HG02571 (cell line): ENCODE measurements around the gene USP31.

Experiments
- ATAC-seq: cut with Tn5 transposase; IDR thresholded peaks from one replicate; pipeline ENCODE4 v1.9.1; 2021; ENCODE audit warnings: mild to moderate bottlenecking, moderate library complexity; ENCODE audit not compliant: unreplicated experiment

USP31 gene

GRCh38 chr16:23137256-23137655, 12.0 kb downstream of the USP31 start:
- ATAC-seq, result no peak

DNA sequence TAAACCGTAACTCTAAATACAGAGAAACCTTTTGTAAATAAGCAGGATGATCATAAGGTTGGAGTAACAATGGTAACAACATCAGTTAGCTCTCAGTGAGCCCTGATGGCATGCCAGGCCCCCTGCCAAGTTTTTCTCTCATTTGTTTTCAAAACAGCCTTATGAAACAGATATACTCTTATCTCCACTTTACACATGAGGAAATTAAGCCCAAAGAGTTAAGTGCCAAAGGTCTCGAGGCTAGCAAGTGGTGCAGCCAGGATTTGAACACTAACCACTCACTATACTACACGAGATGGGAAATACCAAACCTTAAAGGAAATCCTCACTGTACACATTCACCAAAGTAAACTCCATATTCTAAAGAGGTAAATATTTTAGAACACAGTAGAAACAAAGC, 15.0 kb downstream of the USP31 start:
- ATAC-seq, result no peak

DNA sequence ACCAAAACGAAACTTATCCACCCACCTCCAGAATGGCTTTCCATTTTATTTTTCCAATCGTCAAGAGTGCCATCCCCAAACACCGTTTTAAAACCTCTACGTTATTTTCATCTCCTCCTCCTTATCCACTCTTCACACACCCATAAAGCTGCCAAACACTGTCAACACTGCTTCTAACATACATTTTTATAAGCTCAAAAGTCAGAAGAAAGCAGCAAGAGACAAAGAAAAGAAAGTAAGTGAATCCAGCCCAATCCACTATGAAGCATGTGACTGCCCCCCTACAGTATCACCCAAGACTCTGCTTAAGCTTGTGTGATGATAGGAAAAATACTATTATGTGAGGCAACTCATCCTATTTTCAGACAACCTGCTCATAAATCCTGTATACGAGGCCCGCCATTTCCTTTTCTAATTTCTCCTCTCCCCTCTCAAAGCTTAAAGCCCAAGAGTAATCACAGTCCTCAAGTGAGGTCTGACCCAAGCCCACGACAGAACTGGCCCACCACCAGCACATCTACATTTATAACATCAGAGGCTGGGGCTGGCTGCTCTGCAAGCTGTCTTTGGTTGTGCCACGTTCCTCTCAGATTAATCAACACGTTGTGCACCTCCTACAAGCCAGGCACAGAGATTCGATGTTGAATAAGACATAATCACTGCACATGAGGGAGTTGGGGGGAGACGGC, 16.3 kb downstream of the USP31 start:
- no peak for ATAC-seq

DNA sequence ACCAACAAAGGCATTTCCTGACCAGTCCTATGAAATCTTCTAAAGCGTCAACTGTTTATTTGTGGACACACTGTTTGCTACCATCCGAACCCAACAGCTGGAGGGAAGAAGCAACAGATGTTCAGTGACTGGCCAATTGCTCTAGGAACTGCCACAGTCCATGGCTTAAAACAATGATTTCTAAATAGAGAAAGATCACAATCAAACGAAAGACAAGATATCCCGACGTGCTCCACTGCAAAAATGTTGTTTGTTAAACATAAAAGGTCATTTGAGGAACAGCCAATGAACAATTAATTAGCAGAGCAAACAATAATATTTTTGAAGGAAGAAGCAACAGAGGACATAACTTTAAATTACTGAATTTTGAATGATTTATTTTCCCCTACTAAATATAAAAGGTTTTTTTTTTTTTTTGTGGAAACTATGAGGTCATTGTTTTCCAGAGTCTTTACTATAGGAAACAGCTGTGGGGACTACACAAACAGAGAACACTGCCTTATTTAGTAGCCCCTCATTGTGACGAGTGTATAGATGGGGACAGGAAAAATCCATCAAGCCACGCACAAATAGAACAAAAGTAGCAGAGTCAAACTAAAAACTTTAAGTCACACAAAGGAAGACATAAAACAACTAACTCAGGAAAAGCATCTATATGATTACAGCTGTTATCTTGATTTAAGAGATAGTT, 17.2 kb downstream of the USP31 start:
- ATAC-seq, result no peak

DNA sequence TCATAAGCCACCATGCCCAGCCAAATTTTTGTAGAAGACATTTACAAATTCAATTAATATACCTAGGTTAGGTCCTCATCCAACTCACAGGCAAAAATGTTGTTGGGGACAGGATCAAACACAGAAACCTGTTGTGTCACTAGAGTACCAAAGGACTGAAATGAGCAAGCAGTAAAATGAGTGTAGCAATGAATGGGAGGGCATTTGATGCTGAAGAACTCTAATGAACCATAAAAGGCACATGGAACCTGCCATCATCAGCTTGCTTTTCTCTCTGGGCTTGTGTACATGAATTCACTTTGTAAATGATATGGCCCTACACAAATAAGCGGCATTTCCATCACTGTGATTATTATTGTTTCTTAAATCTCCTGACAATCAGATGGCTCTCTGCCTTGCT, 17.8 kb downstream of the USP31 start:
- ATAC-seq, result no peak

DNA sequence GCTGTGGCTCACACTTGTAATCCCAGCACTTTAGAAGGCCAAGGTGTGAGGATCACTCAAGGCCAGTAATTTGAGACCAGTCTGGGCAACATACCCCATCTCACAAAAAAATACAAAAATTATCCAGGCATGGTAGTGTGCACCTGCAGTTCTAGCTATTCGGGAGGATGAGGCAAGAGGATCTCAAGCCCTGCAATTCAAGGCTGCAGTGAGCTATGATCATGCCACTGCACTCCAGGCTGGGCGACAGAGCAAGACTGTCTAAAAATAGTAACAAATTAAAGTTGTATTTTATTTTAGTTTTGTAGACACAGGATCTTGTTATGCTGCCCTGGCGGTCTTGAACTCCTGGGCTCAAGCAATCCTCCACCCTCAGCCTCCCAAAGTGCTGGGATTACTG, 18.2 kb downstream of the USP31 start:
- no peak for ATAC-seq

DNA sequence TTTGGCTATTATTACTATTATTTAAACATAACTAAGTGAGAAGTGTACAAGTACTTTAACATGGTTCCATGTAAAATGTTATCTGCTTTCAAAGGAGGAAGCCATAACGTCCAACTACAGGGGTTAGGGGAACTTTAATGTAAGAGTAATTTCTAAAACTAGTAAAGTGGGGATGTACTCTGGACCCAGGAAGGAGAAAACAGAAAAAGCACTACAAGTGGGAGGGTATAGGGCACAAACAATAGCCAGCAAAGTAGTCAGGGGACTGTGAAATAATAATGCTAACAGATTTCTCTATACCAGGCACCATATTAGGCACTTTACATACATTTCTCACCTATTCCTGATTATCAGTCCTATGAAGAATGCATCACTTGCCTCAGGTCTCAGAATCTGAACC, 19.6 kb downstream of the USP31 start:
- no peak for ATAC-seq

- no peak for ATAC-seq
Measured at GRCh38 chr16:23128056-23128455, 21.2 kb downstream of the USP31 start.

GRCh38 chr16:23125277-23125676, 24.0 kb downstream of the USP31 start:
- no peak for ATAC-seq

- no peak for ATAC-seq
Measured at GRCh38 chr16:23124315-23124714, 24.9 kb downstream of the USP31 start.

- ATAC-seq, result no peak
Measured at GRCh38 chr16:23122144-23122543, 27.1 kb downstream of the USP31 start.

DNA sequence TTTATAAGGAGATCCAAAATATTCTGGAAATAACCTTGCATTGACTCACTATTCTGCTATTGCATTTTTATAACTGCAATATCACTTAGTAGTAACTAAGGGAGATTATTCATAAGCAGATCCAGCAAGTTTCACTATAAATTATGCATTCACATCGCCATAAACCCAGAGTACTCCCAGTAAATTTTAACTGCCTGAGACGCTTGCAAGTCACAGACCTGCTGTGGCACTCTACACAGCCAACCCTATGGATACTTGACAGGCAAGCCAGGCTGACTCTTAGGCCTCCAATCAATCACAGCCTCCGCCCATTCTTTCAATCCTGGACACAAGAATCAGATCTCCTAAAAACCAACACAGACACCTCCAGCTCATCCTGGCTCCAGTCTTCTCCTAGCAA, 28.2 kb downstream of the USP31 start:
- ATAC-seq, result no peak

DNA sequence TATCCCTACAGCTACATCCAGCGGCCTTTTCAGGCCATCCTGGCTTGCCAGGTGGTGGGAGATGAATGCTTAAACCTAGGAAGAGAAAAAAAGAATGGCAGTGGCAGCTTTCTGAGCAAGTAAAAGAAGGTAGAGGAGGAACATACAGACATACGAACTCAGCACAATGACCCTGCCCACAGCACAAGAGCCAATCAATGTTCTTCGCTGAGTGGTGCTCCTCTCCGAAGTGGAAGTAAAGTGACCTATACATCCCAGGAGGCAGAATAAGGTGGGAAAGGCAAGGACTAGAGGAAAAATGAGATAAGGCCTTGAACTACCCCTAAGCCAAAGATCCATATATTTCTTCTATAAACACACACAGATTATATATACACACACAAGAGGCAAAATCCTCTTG, 28.7 kb downstream of the USP31 start:
- no peak for ATAC-seq

GRCh38 chr16:23119570-23119969, 29.7 kb downstream of the USP31 start:
- ATAC-seq, result no peak

GRCh38 chr16:23114131-23114904, 34.9 kb downstream of the USP31 start:
- ATAC-seq, result no peak

- no peak for ATAC-seq
Measured at GRCh38 chr16:23113185-23113584, 36.1 kb downstream of the USP31 start.

DNA sequence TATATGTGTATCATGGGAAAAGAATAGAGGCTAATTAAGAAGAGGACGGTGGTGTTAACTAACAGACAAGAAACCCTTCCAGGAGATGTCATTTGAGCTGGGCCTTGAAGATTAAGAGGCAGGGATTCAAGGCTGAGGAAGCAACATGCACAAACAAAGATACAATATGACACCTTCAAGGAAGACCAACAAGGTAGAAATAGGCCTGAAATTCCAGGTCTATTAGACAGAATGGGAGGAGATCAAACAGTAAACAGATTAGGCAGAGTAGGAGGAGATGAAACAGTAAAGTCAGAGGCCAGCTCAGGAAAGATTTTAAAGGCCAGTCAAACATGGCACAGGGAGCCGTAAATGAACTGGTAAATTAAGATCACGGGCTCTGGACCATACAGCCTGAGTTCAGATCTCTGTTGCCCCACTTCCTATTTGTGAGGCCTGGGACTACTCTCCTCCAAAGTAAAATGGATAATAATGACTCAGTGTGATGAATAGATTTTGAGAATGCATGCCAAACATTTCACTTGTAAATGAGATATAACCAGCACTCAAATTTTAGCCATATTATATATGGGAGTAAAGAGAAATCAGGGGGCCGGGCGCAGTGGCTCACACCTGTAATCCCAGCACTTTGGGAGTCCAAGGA, 38.9 kb downstream of the USP31 start:
- no peak for ATAC-seq

- no peak for ATAC-seq
Measured at GRCh38 chr16:23107936-23108335, 41.3 kb downstream of the USP31 start.

GRCh38 chr16:23107117-23107516, 42.1 kb downstream of the USP31 start:
- no peak for ATAC-seq

DNA sequence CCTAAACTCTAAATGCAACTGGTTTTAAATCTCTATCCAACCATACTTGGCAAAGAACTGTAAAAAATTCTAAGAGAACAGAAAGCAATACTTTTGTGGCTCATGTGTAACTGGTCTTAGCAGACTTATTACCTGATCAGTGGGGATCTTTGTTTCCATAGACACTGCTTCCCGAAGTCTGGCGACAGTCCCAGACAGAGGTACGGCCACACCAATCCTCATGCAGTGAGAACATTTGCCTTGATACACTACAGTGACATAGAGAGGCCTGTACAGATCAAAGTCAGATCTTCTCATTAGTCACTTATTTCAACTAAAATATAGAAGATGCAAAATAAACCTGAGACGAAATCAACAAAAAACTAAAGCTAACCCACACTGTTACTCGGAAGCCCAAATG, 43.9 kb downstream of the USP31 start:
- ATAC-seq, result no peak
